Smooth muscle cell of bladder (primary cell): ENCODE data around the gene C11orf71. TPM values are rescaled to one million over a fixed set of nuclear protein-coding genes. Genes with fewer than 3 reads are reported as not detected.

Experiments
- total RNA-seq: library from RNA; depleted of rRNA; stranded (reverse); fragments of >200 nt; gene quantifications from 2 replicates; pipeline ENCODE4 v1.2.3, GENCODE V29; 2014

The C11orf71 gene
- 5.1 and 6.5 TPM in 2 replicates for total RNA-seq

GRCh38 chr11:114400216-114400914 lies at the start of gene C11orf71, which contains the start of gene RBM7:
C11orf71 (minus strand) TSS chr11:114400511; CDS start chr11:114400331, 180 bp downstream.
RBM7 (plus strand) TSS chr11:114400666; CDS start chr11:114400672, 6 bp downstream.

GRCh38 chr11:114439229-114440120 lies 39.2 kb upstream of the C11orf71 start, which contains the start of gene REXO2:
REXO2 (plus strand) TSS chr11:114439467; CDS start chr11:114439529, 62 bp downstream.

Other genes with a start within 250 kb of the C11orf71 start
- 1,567 and 1,637 TPM in 2 replicates for gene NNMT, start 104.1 kb downstream of the C11orf71 start, total RNA-seq
- gene RBM7, start 155 bp upstream of the C11orf71 start, total RNA-seq: 66.6 and 78.1 TPM in 2 replicates
- gene REXO2, start 39.0 kb upstream of the C11orf71 start, total RNA-seq: 376 and 603 TPM in 2 replicates
- 0.09 TPM in 1 of 2 replicates, not detected in the other for gene NXPE1, start 159.4 kb upstream of the C11orf71 start, total RNA-seq
- not detected in 2 replicates for gene NXPE4, start 195.3 kb upstream of the C11orf71 start, total RNA-seq